Peyer's patch (tissue), 4 donors: ENCODE data around the gene TOR2A.

Source experiments
- POLR2A ChIP-seq, 2 donors: fragments of 450-650 bp; IDR thresholded peaks; one replicate each; pipeline ENCODE4 v1.5.1; 2017; ENCODE audit warnings: antibody characterized with exemption in 2 of 2, mild to moderate bottlenecking in 2 of 2, moderate library complexity in 2 of 2
- TF ChIP-seq, protein P1 (sequence below), 6 experiments: fragments of 450-650 bp in 4 of 6; fragments of 200-600 bp in 2 of 6; sonication (generic) in 1 of 6; IDR thresholded peaks; one replicate each; pipeline ENCODE4 v1.5.1; 2017 to 2019; ENCODE audit warnings: antibody characterized with exemption in 6 of 6, mild to moderate bottlenecking in 3 of 6, moderate library complexity in 1 of 6

DNA sequence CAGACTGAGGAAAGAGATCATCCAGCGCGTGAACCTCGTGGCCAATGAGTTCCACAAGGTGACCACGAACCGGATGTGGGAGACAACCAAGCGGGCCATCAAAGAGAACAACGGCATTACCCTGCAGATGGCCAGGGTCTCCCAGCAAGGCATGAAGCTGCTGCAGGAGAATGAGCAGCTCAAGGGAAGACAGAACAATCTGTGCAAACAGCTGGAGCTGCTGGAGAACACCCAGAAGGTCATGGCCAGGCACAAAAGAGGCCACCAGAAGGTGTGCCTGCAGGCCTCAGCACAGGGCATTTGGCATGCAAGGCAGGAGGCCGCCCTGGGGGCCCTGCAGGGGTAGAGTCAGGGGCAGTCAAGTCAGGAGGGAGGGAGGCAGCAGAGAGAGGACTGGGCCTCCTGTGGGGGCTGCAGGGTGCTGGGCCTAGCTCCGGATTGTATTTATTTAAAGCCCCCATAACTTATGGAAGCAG is 23.8 kb downstream of the TOR2A start:
- TF ChIP-seq, protein P1, sequence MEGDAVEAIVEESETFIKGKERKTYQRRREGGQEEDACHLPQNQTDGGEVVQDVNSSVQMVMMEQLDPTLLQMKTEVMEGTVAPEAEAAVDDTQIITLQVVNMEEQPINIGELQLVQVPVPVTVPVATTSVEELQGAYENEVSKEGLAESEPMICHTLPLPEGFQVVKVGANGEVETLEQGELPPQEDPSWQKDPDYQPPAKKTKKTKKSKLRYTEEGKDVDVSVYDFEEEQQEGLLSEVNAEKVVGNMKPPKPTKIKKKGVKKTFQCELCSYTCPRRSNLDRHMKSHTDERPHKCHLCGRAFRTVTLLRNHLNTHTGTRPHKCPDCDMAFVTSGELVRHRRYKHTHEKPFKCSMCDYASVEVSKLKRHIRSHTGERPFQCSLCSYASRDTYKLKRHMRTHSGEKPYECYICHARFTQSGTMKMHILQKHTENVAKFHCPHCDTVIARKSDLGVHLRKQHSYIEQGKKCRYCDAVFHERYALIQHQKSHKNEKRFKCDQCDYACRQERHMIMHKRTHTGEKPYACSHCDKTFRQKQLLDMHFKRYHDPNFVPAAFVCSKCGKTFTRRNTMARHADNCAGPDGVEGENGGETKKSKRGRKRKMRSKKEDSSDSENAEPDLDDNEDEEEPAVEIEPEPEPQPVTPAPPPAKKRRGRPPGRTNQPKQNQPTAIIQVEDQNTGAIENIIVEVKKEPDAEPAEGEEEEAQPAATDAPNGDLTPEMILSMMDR (IDR thresholded peaks at IDR 0.05) = no peak
- no peak for TF ChIP-seq POLR2A (IDR thresholded peaks at IDR 0.05)
